Suppressor macrophage treated with lipopolysaccharide for 1 hour (primary cell): ENCODE data around the gene ZNF862.

Experiments
- DNase-seq, 3 donors: peaks; one replicate each; pipeline ENCODE4 v3.0.0-alpha.2; 2020 to 2022

ZNF862 gene

DNA sequence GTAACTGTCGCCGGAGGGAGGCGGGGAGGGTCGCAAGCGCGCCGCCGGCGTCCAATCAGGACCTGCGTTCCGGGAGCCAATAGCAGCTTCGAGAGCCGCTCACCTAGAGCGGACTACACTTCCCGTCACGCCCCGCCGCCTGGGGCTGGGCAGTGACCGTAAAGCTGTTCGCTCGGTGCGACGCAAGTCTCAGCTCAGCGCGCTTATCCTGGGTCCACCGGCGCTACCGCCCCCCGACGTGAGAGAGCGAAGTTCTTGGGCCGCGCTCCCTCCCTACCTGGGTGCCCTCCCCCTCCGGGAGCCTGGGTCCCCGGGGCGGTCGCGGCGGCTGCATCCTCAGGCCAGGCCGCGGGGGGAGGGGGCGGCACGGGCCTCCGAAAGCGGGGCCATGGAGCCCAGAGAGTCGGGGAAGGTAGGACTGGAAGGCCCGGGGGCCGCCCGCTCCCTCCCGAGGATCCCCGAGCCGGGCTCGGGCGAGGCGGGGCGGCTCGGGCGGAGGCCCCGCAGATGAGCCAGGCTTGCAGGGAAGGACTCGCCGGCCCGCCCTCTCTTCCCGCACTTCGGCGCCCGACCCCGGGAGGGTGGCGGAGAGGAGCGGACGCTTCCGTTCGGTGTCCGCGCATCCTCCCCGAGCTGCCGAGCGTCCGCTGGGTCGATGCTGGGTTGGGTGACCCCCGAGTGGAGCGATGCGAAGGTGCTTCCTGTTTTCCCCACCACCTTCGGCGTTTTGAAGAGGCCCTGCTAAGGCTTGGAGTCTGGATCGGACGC is at the start of gene ZNF862:
TSS of gene ZNF862 (plus strand) at position 152 of the 768 bp plus-strand sequence. CDS start at position 389, 237 bp downstream.
- DNase-seq, result peak; percentile 97 to 98 (median 98)

GRCh38 chr7:149789101-149789500 is 49.1 kb upstream of the ZNF862 start:
- DNase-seq, result no peak

DNA sequence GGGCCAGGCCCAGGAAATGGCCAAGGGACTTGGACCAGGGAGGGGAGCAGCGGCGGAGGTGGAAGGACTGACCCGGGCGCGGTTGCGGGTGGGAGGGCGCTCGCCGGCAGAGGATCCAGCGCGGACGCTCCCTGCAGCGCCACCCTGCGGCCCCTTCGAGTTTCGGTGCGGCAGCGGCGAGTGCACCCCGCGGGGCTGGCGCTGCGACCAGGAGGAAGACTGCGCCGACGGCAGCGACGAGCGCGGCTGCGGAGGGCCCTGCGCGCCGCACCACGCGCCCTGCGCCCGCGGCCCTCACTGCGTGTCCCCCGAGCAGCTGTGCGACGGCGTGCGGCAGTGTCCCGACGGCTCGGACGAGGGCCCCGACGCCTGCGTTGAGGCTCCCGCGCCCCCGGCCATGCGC is 48.0 kb upstream of the ZNF862 start:
- peak; percentile 56 to 89 (median 75) for DNase-seq

- DNase-seq, result no peak
These were observed 47.3 kb upstream of the ZNF862 start for GRCh38 chr7:149790754-149791360.

- no peak for DNase-seq
These were observed 46.6 kb upstream of the ZNF862 start for GRCh38 chr7:149791411-149792219.

GRCh38 chr7:149792220-149792595 is 46.0 kb upstream of the ZNF862 start:
- DNase-seq, result no peak

- DNase-seq, result no peak
These were observed 44.9 kb upstream of the ZNF862 start for GRCh38 chr7:149793261-149793660.

DNA sequence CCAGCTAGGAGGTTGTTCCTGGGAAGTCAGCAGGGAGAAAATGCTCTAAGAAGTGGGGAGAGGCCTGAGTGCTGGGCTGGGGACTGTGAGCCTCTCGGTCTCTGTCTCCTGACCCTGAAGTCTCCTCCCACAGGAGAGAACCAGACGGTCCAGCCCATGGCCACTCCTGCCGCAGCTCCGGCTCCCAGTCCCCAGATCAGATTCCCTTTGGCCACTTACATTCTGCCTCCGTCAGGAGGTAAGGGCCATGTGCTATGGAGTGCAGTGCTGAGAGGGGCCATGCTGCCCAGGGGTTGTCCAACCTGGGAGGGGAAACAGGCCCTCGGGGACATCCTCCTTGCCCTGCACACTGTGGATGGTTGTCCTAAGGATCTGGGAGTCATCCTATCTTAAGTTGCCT is 43.5 kb upstream of the ZNF862 start:
- no peak for DNase-seq

- DNase-seq, result no peak
These were observed 43.0 kb upstream of the ZNF862 start for GRCh38 chr7:149795126-149795525.

DNA sequence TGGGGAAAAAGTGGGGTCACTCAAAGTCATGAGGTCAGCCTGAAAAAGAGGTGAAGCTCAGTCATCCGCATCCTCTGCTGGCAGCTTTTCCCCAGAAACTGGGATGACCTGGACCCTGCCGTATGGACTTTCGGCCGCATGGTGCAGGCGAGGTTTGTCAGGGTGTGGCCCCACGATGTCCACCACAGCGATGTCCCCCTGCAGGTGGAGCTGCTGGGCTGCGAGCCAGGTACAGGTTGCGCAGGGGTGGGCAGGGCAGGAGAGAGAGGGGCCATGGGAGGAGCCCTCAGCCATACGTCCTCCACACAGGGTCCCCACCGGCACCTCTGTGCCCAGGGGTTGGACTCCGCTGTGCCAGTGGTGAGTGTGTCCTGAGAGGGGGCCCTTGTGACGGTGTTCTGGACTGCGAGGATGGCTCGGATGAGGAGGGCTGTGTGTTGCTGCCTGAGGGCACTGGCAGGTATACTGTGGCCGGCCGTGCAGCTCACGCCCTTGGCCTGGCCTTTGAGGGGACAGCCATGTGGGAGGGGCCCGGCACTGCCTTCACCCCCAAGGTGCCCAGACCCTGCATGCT is 41.8 kb upstream of the ZNF862 start:
- no peak for DNase-seq

GRCh38 chr7:149797771-149798170 is 40.4 kb upstream of the ZNF862 start:
- DNase-seq, result no peak

DNA sequence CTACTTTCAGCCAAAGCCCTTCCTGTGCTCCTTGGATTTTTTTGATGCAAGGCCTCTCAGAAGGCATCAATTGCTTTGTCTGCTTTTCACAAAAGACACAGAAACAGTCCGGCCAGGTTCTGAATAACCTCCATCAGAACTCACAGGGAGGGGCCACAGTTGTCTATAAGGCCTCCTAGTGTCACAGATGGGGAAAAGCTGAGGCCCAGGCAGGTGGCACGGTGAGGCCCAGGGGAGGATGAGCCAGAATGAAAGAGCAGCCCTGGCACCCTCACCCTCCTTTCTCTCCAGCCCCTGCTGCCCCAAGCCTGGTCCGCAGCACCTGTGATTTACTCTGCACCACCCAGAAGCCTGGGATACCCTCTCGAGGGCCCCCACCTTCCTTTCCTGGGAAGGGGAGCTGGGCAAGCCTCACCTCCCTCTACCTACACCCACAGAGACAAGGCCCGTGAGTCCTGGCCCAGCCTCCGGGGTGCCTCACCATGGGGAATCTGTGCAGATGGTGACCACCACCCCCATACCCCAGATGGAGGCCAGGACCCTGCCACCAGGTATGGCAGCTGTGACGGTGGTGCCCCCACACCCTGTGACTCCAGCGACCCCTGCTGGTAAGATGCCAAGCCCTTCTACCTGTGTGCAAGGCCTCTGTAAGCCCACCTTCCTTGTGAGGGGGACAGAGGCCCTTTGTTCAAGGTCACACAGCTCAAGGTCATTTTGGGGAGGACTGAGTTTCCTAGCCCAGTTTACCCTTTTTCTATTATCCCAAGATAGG is 38.6 kb upstream of the ZNF862 start:
- peak in 2 of 3 donors; percentile 43 to 66 for DNase-seq

- no peak for DNase-seq
These were observed 38.0 kb upstream of the ZNF862 start for GRCh38 chr7:149800169-149800555.

DNA sequence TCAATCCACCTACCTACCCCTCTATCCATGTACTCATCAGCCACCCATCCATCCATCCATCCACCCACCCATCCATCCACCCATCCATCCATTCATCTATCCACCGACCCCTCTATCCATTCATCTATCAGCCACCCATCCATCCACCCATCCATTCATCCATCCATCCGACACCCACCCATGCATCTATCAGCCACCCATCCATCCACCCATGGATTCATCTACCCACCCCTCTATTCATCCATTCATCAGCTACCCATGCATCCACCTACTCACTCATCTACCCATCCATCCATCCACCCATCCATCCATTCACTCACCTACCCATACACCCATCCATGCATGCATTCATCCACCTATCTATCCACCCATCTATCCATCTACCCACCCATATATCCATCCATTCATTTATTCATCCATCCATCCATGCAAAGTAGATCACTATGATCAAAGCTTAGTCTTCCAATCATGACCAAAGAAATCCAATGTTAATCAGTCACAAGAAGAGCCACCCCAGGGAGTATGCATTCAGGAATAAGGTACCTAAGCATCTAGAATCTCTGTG is 37.1 kb upstream of the ZNF862 start:
- DNase-seq, result no peak

DNA sequence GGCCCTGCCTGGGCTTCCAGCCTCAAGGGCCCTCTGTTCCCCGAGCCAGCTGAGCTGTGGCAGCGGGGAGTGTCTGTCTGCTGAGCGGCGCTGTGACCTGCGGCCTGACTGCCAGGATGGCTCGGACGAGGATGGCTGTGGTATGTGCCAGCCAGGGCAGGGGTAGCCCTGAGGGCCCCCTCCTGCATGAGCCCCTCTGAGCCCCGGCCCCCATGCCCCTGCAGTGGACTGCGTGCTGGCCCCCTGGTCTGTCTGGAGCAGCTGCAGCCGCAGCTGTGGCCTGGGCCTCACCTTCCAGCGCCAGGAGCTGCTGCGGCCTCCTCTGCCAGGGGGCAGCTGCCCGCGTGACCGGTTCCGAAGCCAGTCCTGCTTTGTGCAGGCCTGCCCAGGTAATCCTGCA is 36.4 kb upstream of the ZNF862 start:
- no peak for DNase-seq

GRCh38 chr7:149802966-149803365 is 35.2 kb upstream of the ZNF862 start:
- DNase-seq, result no peak

DNA sequence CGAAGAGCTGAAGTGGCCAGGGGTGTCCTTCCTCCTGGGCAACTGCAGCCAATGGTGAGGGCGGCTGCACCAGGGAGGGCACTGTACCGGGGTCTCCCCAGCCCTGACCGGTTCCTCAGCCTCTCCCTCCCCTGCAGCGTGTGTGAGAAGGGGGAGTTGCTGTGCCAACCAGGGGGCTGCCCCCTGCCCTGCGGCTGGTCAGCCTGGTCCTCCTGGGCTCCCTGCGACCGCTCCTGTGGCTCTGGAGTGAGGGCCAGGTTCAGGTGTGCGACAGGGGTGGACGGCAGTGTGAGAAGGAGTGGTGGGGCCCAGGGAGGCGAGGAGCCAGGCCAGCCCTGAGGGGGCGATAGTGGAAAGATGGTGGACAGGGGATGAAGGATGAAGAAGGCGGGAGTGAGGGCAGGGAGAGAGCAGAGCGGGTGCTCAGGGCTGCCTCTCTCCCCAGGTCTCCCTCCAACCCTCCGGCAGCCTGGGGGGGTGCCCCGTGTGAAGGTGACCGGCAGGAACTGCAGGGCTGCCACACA is 34.6 kb upstream of the ZNF862 start:
- DNase-seq, result no peak

- no peak for DNase-seq
These were observed 34.1 kb upstream of the ZNF862 start for GRCh38 chr7:149804106-149804505.

DNA sequence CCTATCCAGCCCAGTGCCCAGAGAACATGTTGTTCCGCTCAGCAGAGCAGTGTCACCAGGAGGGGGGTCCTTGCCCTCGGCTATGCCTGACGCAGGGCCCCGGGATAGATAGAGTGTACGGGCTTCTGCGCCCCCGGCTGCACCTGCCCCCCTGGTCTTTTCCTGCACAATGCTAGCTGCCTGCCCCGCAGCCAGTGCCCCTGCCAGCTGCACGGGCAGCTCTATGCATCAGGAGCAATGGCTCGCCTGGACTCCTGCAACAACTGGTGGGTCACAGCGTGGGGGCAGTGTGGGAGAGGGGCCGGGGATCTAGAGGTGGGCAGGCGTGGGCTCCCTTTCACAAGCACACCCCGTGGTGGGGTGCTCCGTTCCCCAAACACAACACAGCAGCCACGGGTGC is 31.4 kb upstream of the ZNF862 start:
- DNase-seq, result no peak

- DNase-seq, result no peak
These were observed 29.9 kb upstream of the ZNF862 start for GRCh38 chr7:149808311-149808710.

DNA sequence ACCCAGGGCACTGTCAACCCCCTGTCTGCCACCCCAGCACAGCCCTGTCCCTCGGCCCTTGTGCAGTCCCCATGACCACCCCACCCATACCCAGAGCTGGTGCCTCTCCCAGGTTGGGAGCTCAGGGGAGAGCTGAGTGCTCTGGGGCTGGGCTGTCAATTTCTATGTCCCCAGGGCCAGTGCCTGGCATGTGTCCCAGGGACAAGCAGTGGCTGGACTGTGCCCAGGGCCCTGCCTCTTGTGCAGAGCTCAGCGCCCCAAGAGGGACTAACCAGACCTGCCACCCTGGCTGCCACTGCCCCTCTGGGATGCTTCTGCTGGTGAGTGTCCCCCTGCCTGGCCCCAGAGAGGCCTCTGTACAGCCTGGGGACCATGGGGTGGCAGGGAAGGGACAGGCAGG is 29.0 kb upstream of the ZNF862 start:
- no peak for DNase-seq

GRCh38 chr7:149811221-149811620 is 27.0 kb upstream of the ZNF862 start:
- DNase-seq, result peak in 1 of 3 donors; percentile 6
